AG04450 (cell line): ENCODE measurements around the gene KATNAL2. TPM values are rescaled to one million over a fixed set of nuclear protein-coding genes. Genes with fewer than 3 reads are reported as not detected.
A peak's percentile ranks its signal among the peaks of the same experiment; 100 is the strongest.

Experiments
- CTCF ChIA-PET: fragments of 300-600, 350-600 bp; formaldehyde crosslinking; extraction: SDS; loops from one replicate; lab custom pipeline; 2022; ENCODE audit warnings: antibody characterized with exemption, inconsistent platforms; lab: Charles Lee
- POLR2A ChIA-PET: fragments of 350-600 bp; formaldehyde crosslinking; extraction: SDS; loops from one replicate; lab custom pipeline; 2021; ENCODE audit warnings: antibody characterized with exemption, inconsistent platforms; lab: Yijun Ruan, JAX
- DNase-seq: peaks from one replicate; pipeline ENCODE4 v3.0.0-alpha.2; 2011; ENCODE audit warnings: low read depth, low spot score
- H3K27ac ChIP-seq: one replicate; pipeline ENCODE4 v1.5.1; 2012; ENCODE audit warnings: low read depth, low read length, control low read depth
- H3K27me3 ChIP-seq: one replicate; pipeline ENCODE4 v1.6.0; 2012; ENCODE audit warnings: low read length; ENCODE audit not compliant: control insufficient read depth, insufficient read depth
- H3K4me3 ChIP-seq: 2 replicates; pipeline ENCODE4 v1.5.1; 2011; ENCODE audit warnings: mild to moderate bottlenecking, low read depth, low read length, control low read depth
- H3K9me3 ChIP-seq: 2 replicates; pipeline ENCODE4 v1.5.1; 2012; ENCODE audit warnings: low read length; ENCODE audit not compliant: control insufficient read depth, insufficient read depth
- polyA plus RNA-seq: library from polyadenylated mRNA; depleted of rRNA; stranded (reverse); fragments of >200 nt; gene quantifications from 2 replicates; pipeline ENCODE4 v1.2.3, GENCODE V29; 2011; rRNA removed
- small RNA-seq: library from RNA; depleted of rRNA; stranded (forward); fragments of <200 nt; gene quantifications from one replicate; pipeline ENCODE3, GENCODE V24; 2012; ENCODE audit warnings: low read depth; ENCODE audit not compliant: insufficient read length
- TF ChIP-seq, protein P1 (sequence below): IDR thresholded peaks from 2 replicates; pipeline ENCODE4 v1.5.1; 2011; ENCODE audit warnings: low read depth, low read length, control low read depth, inconsistent platforms

KATNAL2 gene
- polyA plus RNA-seq, 1 experiment, result 1.9 TPM

- H3K27ac ChIP-seq, result peak overlapping the region; percentile 93
- H3K9me3 ChIP-seq, result no peaks in the 10 kb centered on the region; the same call in 1 of the 2 replicates
- POLR2A ChIA-PET, result interaction anchor here (0.5 to 1.5 kb wide), 6 partner anchors 8 to 780 kb away, joined by 3 to 4 read pairs (median 4); partner anchors contain the start of genes KATNAL2 and PIAS2
- TF ChIP-seq, protein P1, sequence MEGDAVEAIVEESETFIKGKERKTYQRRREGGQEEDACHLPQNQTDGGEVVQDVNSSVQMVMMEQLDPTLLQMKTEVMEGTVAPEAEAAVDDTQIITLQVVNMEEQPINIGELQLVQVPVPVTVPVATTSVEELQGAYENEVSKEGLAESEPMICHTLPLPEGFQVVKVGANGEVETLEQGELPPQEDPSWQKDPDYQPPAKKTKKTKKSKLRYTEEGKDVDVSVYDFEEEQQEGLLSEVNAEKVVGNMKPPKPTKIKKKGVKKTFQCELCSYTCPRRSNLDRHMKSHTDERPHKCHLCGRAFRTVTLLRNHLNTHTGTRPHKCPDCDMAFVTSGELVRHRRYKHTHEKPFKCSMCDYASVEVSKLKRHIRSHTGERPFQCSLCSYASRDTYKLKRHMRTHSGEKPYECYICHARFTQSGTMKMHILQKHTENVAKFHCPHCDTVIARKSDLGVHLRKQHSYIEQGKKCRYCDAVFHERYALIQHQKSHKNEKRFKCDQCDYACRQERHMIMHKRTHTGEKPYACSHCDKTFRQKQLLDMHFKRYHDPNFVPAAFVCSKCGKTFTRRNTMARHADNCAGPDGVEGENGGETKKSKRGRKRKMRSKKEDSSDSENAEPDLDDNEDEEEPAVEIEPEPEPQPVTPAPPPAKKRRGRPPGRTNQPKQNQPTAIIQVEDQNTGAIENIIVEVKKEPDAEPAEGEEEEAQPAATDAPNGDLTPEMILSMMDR, result no peak
- H3K4me3 ChIP-seq, result peak overlapping the region; percentile 87
- CTCF ChIA-PET, result interaction anchor here (1.2 to 2.1 kb wide), 2 partner anchors 54 to 598 kb away, joined by 4 to 5 read pairs; no protein-coding TSS in a partner anchor
- DNase-seq, result no peak
- no peaks in the 10 kb centered on the region for H3K27me3 ChIP-seq
These were observed 233.5 kb downstream of the KATNAL2 start for GRCh38 chr18:47150824-47151366.

DNA sequence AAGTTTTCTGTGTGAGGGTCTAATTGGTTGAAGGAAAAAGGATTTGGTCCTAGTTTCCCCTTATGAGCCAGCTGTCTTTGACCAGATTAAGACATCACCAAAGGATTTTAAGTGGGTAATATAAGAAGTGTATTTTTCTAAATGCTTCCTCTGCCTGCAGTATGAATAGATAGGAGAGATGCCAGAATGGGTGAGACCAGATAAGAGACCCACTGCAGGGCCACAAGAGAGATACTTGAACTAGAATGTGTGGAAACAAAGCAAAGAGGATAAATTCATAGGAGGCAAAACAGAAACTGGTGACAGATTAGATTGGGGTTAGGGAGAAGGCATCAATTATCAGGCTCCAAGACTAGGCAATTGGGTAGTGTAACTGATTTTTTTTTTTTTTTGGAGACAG lies 234.0 kb downstream of the KATNAL2 start:
- ChIA-PET POLR2A (interaction anchor here (0.6 to 1.4 kb wide), 2 partner anchors 234 to 780 kb away, joined by 3 read pairs; partner anchors contain the start of genes KATNAL2 and PIAS2), CTCF (interaction anchor here (1.2 kb wide), 1 partner anchor 54 kb away, joined by 4 read pairs; no protein-coding TSS in a partner anchor)
- Histone ChIP-seq H3K27me3 (no peaks in the 10 kb centered on the region), H3K27ac (no peak overlapping the region), H3K9me3 (no peaks in the 10 kb centered on the region; the same call in 1 of the 2 replicates), H3K4me3 (no peak overlapping the region; the same call in 1 of the 2 replicates)
- DNase-seq, result no peak
- TF ChIP-seq, protein P1, result no peak

Small RNA genes lying within 50 kb of the gene (small RNA-seq; reads per million reads assigned to genes)
- not detected for gene AC012254.4

Other genes with a start within 250 kb of the KATNAL2 start
- not detected in 2 replicates for gene ST8SIA5, start 160.5 kb upstream of the KATNAL2 start, polyA plus RNA-seq
- gene PIAS2, start 95 bp upstream of the KATNAL2 start, polyA plus RNA-seq, result 10.0 and 10.1 TPM in 2 replicates
- not detected in 2 replicates for gene ELOA2, start 118.0 kb downstream of the KATNAL2 start, polyA plus RNA-seq
- 18.3 and 18.5 TPM in 2 replicates for gene HDHD2, start 232.9 kb downstream of the KATNAL2 start, polyA plus RNA-seq